Caki2 (cell line): ENCODE data around the gene ZBED4. TPM values are rescaled to one million over a fixed set of nuclear protein-coding genes. Genes with fewer than 3 reads are reported as not detected.

Experiments
- DNase-seq: peaks from one replicate; pipeline ENCODE4 v3.0.0-alpha.2; 2015; ENCODE audit warnings: low read depth
- in situ Hi-C: cut with HindIII; loops from 2 replicates; pipeline ENCODE4 v1.10.0; 2016; ENCODE audit warnings: low sequenced_read_pairs, low pct_unique_long_range_greater_than_20kb, mixed read lengths
- total RNA-seq: library from RNA; depleted of rRNA; stranded (reverse); fragments of >200 nt; shearing (Covaris generic); gene quantifications from 2 replicates; pipeline ENCODE4 v1.2.3, GENCODE V29; 2014; ENCODE audit warnings: low replicate concordance

ZBED4 gene
- total RNA-seq, 1 experiment from 2014 or later: 8.8 TPM

GRCh38 chr22:49909476-49910205, 56.0 kb downstream of the ZBED4 start:
- DNase-seq: no peak
- in situ Hi-C loops: no loop called here

GRCh38 chr22:49910229-49911155, 56.8 kb downstream of the ZBED4 start:
- in situ Hi-C loops: no loop called here
- DNase-seq: no peak

GRCh38 chr22:49911881-49912625, 58.4 kb downstream of the ZBED4 start:
- DNase-seq: no peak
- in situ Hi-C loops: no loop called here

GRCh38 chr22:49913026-49913425, 59.4 kb downstream of the ZBED4 start:
- in situ Hi-C loops: no loop called here
- DNase-seq: no peak

- no peak for DNase-seq
- in situ Hi-C loops: no loop called here
Observed at GRCh38 chr22:49913446-49913845, 59.8 kb downstream of the ZBED4 start.

DNA sequence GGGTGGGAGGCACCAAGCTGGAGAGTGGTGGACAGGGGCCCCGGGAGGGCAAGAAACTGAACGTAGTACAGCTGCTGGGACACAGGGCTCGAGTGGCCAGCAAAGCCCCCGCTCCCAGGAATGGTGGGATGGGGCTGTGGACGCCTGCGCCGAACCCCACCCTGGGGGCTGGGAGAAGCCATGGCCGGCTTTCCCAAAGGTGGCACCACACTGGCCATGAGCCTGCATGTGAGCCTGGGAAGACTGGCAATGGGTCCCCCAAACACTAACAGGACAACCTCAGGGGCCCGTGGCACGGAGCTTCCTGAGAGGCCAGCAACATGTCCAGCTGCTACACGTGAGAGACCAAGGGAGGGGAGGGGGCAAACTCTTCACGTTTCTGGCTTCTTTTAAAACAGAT, 60.6 kb downstream of the ZBED4 start:
- DNase-seq: no peak
- in situ Hi-C loops: no loop called here

- in situ Hi-C loops: no loop called here
Observed at GRCh38 chr22:49915610-49916009, 62.0 kb downstream of the ZBED4 start.

DNA sequence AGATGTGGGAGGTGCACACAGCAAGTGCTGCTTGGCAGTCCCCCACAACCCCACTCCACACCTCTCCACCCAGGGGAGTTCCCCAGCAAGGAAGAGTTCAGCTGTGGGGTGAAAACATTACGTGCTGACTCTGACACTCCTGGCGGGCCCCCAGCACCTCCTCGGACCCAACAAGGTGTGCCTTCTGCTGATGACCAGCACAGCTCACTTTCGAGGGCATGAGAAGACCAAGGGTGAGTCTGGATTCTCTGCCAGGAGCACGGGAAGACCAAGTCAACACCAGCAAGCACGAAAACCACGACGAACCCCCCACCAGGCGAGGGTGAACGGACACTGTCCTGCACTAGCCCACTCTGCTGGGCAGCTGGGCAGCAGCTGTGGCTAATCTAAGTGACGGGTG, 63.2 kb downstream of the ZBED4 start:
- no peak for DNase-seq
- in situ Hi-C loops: no loop called here

More at GRCh38 chr22:49915610-49916009, 62.0 kb downstream of the ZBED4 start:
- no peak for DNase-seq

- peak; percentile 98 for DNase-seq
- in situ Hi-C loops: no loop called here
Observed at GRCh38 chr22:49917974-49918910, 64.6 kb downstream of the ZBED4 start, which contains the start of the genes ALG12 and CRELD2. ALG12 (minus strand) TSS chr22:49918438; CDS start chr22:49913765, 4,673 bp downstream. CRELD2 (plus strand) TSS chr22:49918634; CDS start chr22:49918770, 136 bp downstream.

GRCh38 chr22:49918911-49919881, 65.6 kb downstream of the ZBED4 start:
- in situ Hi-C loops: no loop called here
- no peak for DNase-seq

GRCh38 chr22:49920859-49921258, 67.2 kb downstream of the ZBED4 start:
- DNase-seq: no peak
- in situ Hi-C loops: no loop called here

- in situ Hi-C loops: no loop called here
- no peak for DNase-seq
Observed at GRCh38 chr22:49921508-49922278, 68.0 kb downstream of the ZBED4 start.

- DNase-seq: no peak
- in situ Hi-C loops: no loop called here
Observed at GRCh38 chr22:49922484-49922883, 68.8 kb downstream of the ZBED4 start.

DNA sequence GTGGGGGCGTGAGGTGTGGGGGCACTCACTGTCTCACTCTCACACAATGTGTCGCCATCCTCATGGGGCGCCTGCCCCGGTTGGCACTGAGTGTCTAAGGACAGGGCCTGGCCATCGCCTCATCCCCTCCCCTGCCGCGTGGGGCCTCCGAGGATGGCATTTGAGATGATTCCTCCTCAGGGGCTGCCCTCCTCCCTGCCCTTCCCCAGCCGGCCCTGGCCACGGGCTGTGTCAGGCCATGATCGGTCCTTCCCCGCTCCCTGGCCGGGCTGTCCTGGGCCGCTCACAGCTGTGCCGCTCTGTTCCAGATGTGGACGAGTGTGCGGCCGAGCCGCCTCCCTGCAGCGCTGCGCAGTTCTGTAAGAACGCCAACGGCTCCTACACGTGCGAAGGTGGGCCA, 69.3 kb downstream of the ZBED4 start:
- no peak for DNase-seq
- in situ Hi-C loops: no loop called here

GRCh38 chr22:49923445-49923844, 69.8 kb downstream of the ZBED4 start:
- in situ Hi-C loops: no loop called here
- DNase-seq: no peak
